Natural killer cell (primary cell): ENCODE data around the gene SEC22C. TPM values are rescaled to one million over a fixed set of nuclear protein-coding genes. Genes with fewer than 3 reads are reported as not detected.

ENCODE experiments used
- ATAC-seq, 3 donors: fragments of 150-1000 bp in 2 of 3; fragments of 200-7000 bp in 1 of 3; cut with Tn5 transposase; 1 replicate in 1 of 3; 2 replicates in 2 of 3; pipeline ENCODE4 v1.10.0; 2021; ENCODE audit warnings: mild to moderate bottlenecking in 2 of 3, moderate library complexity in 2 of 3
- DNase-seq, 2 donors: peaks; one replicate each; pipeline versions ENCODE4 v3.0.0 to v3.0.0-alpha.2; 2013 to 2021; ENCODE audit warnings: mixed read lengths in 1 of 2
- H3K27ac ChIP-seq: one replicate; pipeline ENCODE4 v1.5.1; 2013; ENCODE audit warnings: mild to moderate bottlenecking, low read length
- H3K27me3 ChIP-seq: one replicate; pipeline ENCODE4 v1.6.1; 2013; ENCODE audit warnings: low read length; ENCODE audit not compliant: control insufficient read depth, insufficient read depth
- H3K36me3 ChIP-seq: one replicate; pipeline ENCODE4 v1.6.1; 2013; ENCODE audit warnings: low read length; ENCODE audit not compliant: control insufficient read depth, insufficient read depth
- H3K4me1 ChIP-seq: one replicate; pipeline ENCODE4 v1.6.1; 2013; ENCODE audit warnings: low read length; ENCODE audit not compliant: control insufficient read depth, insufficient read depth
- H3K4me3 ChIP-seq: one replicate; pipeline ENCODE4 v1.5.1; 2013; ENCODE audit warnings: low read length
- H3K9me3 ChIP-seq: one replicate; pipeline ENCODE4 v1.6.1; 2013; ENCODE audit warnings: low read length; ENCODE audit not compliant: control insufficient read depth, insufficient read depth
- H3K27ac Mint-ChIP-seq, 2 donors: one replicate each; pipeline ENCODE4 v1.8.0; 2022; ENCODE audit warnings: mild to moderate bottlenecking in 2 of 2, mixed read lengths in 2 of 2, moderate library complexity in 1 of 2
- H3K27me3 Mint-ChIP-seq, 2 donors: one replicate each; pipeline ENCODE4 v1.8.0; 2022; ENCODE audit warnings: low read depth in 2 of 2, mixed read lengths in 2 of 2
- H3K36me3 Mint-ChIP-seq: one replicate; pipeline ENCODE4 v1.8.0; 2022; ENCODE audit warnings: mixed read lengths
- H3K4me1 Mint-ChIP-seq, 2 donors: one replicate each; pipeline ENCODE4 v1.8.0; 2022; ENCODE audit warnings: mixed read lengths in 2 of 2
- H3K4me3 Mint-ChIP-seq: one replicate; pipeline ENCODE4 v1.8.0; 2022; ENCODE audit warnings: mild to moderate bottlenecking, moderate library complexity, mixed read lengths
- H3K9me3 Mint-ChIP-seq, 2 donors: one replicate each; pipeline ENCODE4 v1.8.0; 2022; ENCODE audit warnings: mixed read lengths in 2 of 2
- WGBS: methylation state at CpG from one replicate; pipeline ENCODE4 v1.1.7; 2013; ENCODE audit warnings: missing lambda C conversion rate; ENCODE audit not compliant: insufficient coverage; 5-methylcytosine and 5-hydroxymethylcytosine counted together
- intact Hi-C: fragments of 100-400 bp; cut with micrococcal nuclease; formaldehyde crosslinking; loops from one replicate; pipeline ENCODE4 v1.14.2; 2022
- total RNA-seq, 4 donors: library from RNA; stranded (reverse); fragments of 120-200 nt in 1 of 4; gene quantifications; one replicate each; pipeline versions ENCODE4 v1.2.3 to v1.2.4, GENCODE V29; 2013 to 2022
- TF ChIP-seq, protein P1 (sequence below): fragments of 200-600 bp; IDR thresholded peaks from one replicate; pipeline ENCODE4 v1.8.0; 2022; ENCODE audit warnings: antibody characterized with exemption

The SEC22C gene
- total RNA-seq, 3 donors from 2014 or later (not counting 1 experiment from before 2014, with no cell fraction given): 51.3 to 60.4 (median 55.9) TPM

DNA sequence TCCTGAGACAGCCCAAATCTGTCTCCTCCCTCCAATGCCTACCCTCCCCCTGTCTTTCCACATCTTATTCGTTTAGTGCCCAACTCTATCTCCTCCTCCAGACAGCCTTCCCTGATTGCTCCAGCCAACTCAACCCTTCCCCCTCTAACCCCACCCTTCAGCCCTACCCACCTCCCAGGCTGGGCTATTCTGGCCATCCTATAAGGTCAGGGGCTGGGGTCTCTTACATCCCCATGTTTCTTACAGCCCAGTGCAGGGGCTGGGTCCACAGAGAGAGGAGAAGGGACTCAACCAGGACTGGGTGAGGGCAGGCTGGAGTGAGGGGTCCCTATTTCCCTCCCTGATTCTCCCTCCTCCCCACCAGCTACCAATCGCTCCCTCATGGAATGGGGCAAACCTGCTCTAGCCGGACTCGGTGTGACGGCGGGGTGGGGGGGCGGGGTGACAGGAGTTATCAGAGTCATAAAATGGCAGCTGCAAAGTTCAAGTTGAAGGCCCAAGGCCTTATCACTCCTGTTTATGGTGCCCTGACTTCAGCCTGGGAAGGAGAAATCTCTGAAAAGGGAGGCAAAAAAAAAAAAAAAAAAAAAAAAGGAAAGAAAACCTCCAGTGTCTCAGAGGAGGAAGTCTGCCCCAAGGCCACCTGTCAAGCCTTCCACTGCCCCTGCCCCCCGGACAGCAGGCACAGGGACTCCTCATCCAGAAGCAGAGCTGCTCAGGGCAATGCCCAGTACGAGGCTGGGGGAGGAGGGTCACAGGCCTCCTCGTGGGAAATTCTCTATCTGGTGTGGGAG lies 77.2 kb downstream of the SEC22C start:
- peaks cover 35 to 42% of the 10 kb centered on the region in 2 donors for H3K27me3 Mint-ChIP-seq
- H3K27ac Mint-ChIP-seq: no peak overlapping the region
- Histone ChIP-seq H3K9me3 (no peaks in the 10 kb centered on the region), H3K36me3 (no peaks in the 10 kb centered on the region), H3K27me3 (peaks cover 3% of the 10 kb centered on the region), H3K4me1 (peaks cover 27% of the 10 kb centered on the region), H3K4me3 (no peak overlapping the region), H3K27ac (no peak overlapping the region)
- H3K36me3 Mint-ChIP-seq: no peaks in the 10 kb centered on the region
- DNase-seq: no peak
- intact Hi-C loops: no loop called here
- H3K4me1 Mint-ChIP-seq: peaks cover 10 to 18% of the 10 kb centered on the region in 2 donors
- whole genome bisulfite sequencing: 87% methylated on average over 10 of the region's 10 CpGs
- no peak for ATAC-seq
- no peaks in the 10 kb centered on the region for H3K9me3 Mint-ChIP-seq
- TF ChIP-seq, protein P1, sequence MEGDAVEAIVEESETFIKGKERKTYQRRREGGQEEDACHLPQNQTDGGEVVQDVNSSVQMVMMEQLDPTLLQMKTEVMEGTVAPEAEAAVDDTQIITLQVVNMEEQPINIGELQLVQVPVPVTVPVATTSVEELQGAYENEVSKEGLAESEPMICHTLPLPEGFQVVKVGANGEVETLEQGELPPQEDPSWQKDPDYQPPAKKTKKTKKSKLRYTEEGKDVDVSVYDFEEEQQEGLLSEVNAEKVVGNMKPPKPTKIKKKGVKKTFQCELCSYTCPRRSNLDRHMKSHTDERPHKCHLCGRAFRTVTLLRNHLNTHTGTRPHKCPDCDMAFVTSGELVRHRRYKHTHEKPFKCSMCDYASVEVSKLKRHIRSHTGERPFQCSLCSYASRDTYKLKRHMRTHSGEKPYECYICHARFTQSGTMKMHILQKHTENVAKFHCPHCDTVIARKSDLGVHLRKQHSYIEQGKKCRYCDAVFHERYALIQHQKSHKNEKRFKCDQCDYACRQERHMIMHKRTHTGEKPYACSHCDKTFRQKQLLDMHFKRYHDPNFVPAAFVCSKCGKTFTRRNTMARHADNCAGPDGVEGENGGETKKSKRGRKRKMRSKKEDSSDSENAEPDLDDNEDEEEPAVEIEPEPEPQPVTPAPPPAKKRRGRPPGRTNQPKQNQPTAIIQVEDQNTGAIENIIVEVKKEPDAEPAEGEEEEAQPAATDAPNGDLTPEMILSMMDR: no peak
- peak overlapping the region; percentile 59 for H3K4me3 Mint-ChIP-seq

DNA sequence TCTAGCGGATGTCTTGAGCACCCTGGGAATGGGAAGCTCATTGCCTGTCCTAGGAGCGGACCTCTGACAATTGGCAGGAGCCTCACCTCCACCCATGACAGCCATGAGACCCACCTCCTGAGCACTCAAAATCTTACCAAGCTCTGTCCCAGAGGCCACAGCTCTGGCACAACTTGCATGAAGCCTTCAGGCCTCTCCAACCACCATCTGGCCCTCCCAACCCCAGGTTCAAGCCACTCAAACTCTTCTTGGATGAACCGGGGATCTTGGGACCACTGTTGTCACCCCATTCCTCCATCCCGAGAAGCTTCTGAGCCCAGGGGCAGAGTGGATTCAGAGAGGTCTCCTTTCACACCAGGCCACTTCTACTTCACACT lies 77.8 kb downstream of the SEC22C start:
- DNase-seq: peak in 1 of 2 donors; percentile 11
- TF ChIP-seq, protein P1: no peak
- H3K27ac Mint-ChIP-seq: no peak overlapping the region
- peaks cover 3% of the 10 kb centered on the region for H3K27me3 ChIP-seq
- peak overlapping the region; percentile 59 for H3K4me3 Mint-ChIP-seq
- H3K4me1 Mint-ChIP-seq: peaks cover 10 to 18% of the 10 kb centered on the region in 2 donors
- H3K9me3 ChIP-seq: no peaks in the 10 kb centered on the region
- no peak overlapping the region for H3K4me3 ChIP-seq
- no peak for ATAC-seq
- no peaks in the 10 kb centered on the region for H3K36me3 Mint-ChIP-seq
- no peaks in the 10 kb centered on the region for H3K36me3 ChIP-seq
- H3K27ac ChIP-seq: no peak overlapping the region
- intact Hi-C loops: no loop called here
- WGBS: 93% methylated on average over 4 of the region's 4 CpGs
- no peaks in the 10 kb centered on the region for H3K9me3 Mint-ChIP-seq
- peaks cover 27% of the 10 kb centered on the region for H3K4me1 ChIP-seq
- peaks cover 35 to 44% of the 10 kb centered on the region in 2 donors for H3K27me3 Mint-ChIP-seq

DNA sequence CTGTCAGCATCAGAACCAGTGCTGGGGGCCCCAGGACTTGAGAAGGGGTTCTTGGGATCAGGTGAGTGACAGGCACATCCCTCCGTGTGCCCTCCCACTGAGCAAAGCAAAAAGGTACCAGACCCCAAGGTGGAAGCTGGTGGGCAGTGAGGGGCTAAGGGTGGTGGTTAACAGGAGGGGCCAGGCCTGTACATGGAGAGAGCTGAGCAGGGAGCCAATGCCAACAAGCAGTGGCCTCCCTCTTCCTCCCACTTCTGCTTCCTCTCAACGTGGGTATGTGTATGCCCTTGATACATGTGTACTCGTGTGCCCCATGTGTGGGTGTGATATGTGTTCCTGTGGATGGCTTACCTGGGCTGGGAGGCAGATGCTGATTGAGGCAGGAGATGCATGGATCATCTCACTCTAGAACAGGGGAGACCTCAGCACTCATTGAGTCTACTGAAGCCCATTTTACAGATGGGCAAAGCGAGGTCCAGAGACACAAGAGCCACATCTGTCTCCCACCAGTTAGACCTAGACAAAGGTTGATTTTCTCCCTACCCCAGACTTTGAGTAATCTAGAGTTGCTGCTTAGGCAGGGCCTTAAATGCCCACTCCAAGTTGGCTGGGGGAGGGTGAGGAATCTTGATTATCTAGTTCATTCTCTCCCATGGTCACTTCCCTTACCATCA lies 78.4 kb downstream of the SEC22C start:
- no peak overlapping the region for H3K4me3 ChIP-seq
- peaks cover 10 to 18% of the 10 kb centered on the region in 2 donors for H3K4me1 Mint-ChIP-seq
- no peaks in the 10 kb centered on the region for H3K36me3 ChIP-seq
- H3K27me3 Mint-ChIP-seq: peaks cover 36 to 44% of the 10 kb centered on the region in 2 donors
- peaks cover 3% of the 10 kb centered on the region for H3K27me3 ChIP-seq
- H3K27ac Mint-ChIP-seq: no peak overlapping the region
- ATAC-seq (no peak), DNase-seq (peak; percentile 7 to 35)
- TF ChIP-seq, protein P1: no peak
- H3K9me3 Mint-ChIP-seq: no peaks in the 10 kb centered on the region
- H3K4me3 Mint-ChIP-seq: peak overlapping the region; percentile 59
- no peaks in the 10 kb centered on the region for H3K9me3 ChIP-seq
- H3K4me1 ChIP-seq: peaks cover 27% of the 10 kb centered on the region
- no peak overlapping the region for H3K27ac ChIP-seq
- 72% methylated on average over 4 of the region's 4 CpGs for WGBS
- H3K36me3 Mint-ChIP-seq: no peaks in the 10 kb centered on the region
- intact Hi-C loops: no loop called here
